ENCODE measurements around the gene AMACR.

AMACR gene

GRCh38 chr5:34007201-34007620 lies 639 bp downstream of the AMACR start:
- no peak for TF ChIP-seq CTCF (IDR thresholded peaks at IDR 0.05; ENCODE audit: low read depth, low read length)
- peak overlapping the region; percentile 67 for H3K4me3 ChIP-seq (ENCODE audit: low read depth, low read length)

- no peak for TF ChIP-seq CTCF (IDR thresholded peaks at IDR 0.05; ENCODE audit: low read depth, low read length)
- H3K4me3 ChIP-seq (ENCODE audit: low read depth, low read length), result no peak overlapping the region
These were observed 2.2 kb downstream of the AMACR start for GRCh38 chr5:34005681-34006080.

DNA sequence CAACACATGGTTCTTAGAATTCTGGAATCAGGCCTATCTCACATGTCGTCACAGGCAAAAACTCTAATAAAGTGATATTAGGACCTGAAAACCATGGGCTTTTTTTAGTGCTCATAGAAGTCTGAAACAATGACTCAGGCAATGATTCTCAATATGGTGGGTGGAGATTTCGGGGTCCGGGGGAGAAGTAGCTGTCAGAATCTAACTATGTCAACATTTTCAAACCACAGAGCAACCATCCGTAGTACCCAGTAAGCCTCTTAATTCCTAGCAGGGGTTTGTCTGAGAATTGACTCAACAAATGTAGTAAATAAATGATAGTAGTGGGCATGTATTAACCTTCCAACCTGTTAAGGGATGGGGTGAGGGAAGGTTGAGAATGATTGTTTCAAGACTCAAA lies 2.6 kb downstream of the AMACR start:
- TF ChIP-seq CTCF (IDR thresholded peaks at IDR 0.05; ENCODE audit: low read depth, low read length), result no peak
- H3K4me3 ChIP-seq (ENCODE audit: low read depth, low read length), result no peak overlapping the region

- TF ChIP-seq CTCF (IDR thresholded peaks at IDR 0.05; ENCODE audit: low read depth, low read length), result no peak
These were observed 3.9 kb downstream of the AMACR start for GRCh38 chr5:34003941-34004340.

GRCh38 chr5:34002629-34003328 lies 5.1 kb downstream of the AMACR start:
- no peak overlapping the region for H3K4me3 ChIP-seq (ENCODE audit: low read depth, low read length)
- TF ChIP-seq CTCF (IDR thresholded peaks at IDR 0.05; ENCODE audit: low read depth, low read length), result no peak

More at GRCh38 chr5:34003941-34004340, 3.9 kb downstream of the AMACR start:
- no peak overlapping the region for H3K4me3 ChIP-seq (ENCODE audit: low read depth, low read length)

DNA sequence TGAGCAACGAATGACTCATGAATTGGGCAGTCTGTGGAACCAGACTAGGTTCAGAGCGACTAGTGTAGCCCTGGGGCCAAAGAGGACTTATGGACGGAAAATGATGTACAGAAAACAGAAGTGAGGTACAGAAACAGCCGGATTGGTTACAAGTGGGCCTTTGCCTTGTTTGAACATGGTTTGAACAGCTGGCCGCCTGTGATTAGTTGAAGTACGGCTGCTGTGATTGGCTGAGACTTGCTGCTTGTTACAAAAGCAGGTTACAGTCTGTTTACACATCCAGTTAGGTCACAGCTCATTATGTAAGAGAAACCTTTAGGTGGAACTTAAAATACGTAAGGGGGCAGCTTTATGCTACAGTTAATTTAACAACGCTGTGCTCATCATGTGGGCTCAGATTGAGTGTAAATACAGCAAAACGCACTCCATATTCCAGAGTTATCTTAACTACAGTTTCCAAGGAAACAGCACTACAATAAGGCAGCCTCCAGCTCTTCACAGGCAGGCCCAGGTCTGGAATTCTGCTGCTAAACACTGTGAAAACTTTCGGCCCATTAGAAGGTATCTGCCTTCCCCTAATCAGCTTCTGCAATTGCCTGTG lies 6.5 kb downstream of the AMACR start:
- no peak for TF ChIP-seq CTCF (IDR thresholded peaks at IDR 0.05; ENCODE audit: low read depth, low read length)
- H3K4me3 ChIP-seq (ENCODE audit: low read depth, low read length), result no peak overlapping the region

DNA sequence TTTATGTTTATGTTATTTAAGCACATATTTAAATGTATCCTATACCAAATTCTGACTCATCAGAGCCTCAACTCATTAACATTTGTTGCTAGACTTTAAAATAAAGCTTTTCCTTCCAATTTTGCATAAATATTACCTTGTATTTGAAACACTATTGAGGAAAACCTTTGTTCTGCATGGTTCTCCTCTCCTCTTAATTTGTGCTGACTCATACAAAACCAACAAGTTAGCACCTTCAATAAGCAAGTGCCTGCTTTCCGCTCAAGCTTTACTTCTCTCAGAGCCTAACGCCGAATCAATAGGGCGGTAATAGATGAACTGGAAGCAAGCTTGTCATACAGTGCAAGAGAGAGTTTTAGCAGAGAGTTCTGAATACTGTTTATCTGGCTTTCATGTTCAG lies 7.9 kb downstream of the AMACR start:
- no peak for TF ChIP-seq CTCF (IDR thresholded peaks at IDR 0.05; ENCODE audit: low read depth, low read length)
- H3K4me3 ChIP-seq (ENCODE audit: low read depth, low read length), result no peak overlapping the region
